CD4-positive, CD25-positive, alpha-beta regulatory T cell (primary cell): Measurements from ENCODE around the gene CD4. TPM values are rescaled to one million over a fixed set of nuclear protein-coding genes. Genes with fewer than 3 reads are reported as not detected.

Source experiments
- ATAC-seq, 2 donors: fragments of 150-1000 bp; cut with Tn5 transposase; one replicate each; pipeline ENCODE4 v1.10.0; 2021; ENCODE audit warnings: low read depth in 2 of 2, moderate number of reproducible peaks in 2 of 2, moderate library complexity in 1 of 2
- DNase-seq, 3 donors: peaks; one replicate each; pipeline versions ENCODE4 v3.0.0 to v3.0.0-alpha.2; 2012 to 2022; ENCODE audit warnings: mixed read lengths in 1 of 3
- H3K27ac ChIP-seq: one replicate; pipeline ENCODE4 v1.7.0; 2013; ENCODE audit warnings: mild to moderate bottlenecking, low read length; ENCODE audit not compliant: insufficient read depth, poor library complexity, severe bottlenecking
- H3K27me3 ChIP-seq: one replicate; pipeline ENCODE4 v1.7.0; 2013; ENCODE audit warnings: low read length; ENCODE audit not compliant: control insufficient read depth, insufficient read depth
- H3K36me3 ChIP-seq: one replicate; pipeline ENCODE4 v1.7.0; 2013; ENCODE audit warnings: mild to moderate bottlenecking, low read length, moderate library complexity; ENCODE audit not compliant: control insufficient read depth, insufficient read depth
- H3K4me1 ChIP-seq: 2 replicates; pipeline ENCODE4 v1.7.0; 2013; ENCODE audit warnings: mild to moderate bottlenecking, low read length; ENCODE audit not compliant: insufficient read depth, control insufficient read depth, poor library complexity, severe bottlenecking
- H3K4me3 ChIP-seq: one replicate; pipeline ENCODE4 v1.7.0; 2013; ENCODE audit warnings: low read depth, mild to moderate bottlenecking, low read length, moderate library complexity
- H3K9me3 ChIP-seq, 2 experiments: 1 replicate in 1 of 2; 2 replicates in 1 of 2; pipeline ENCODE4 v1.7.0; 2013; ENCODE audit warnings: low read length in 2 of 2, mild to moderate bottlenecking in 1 of 2, moderate library complexity in 1 of 2; ENCODE audit not compliant: control insufficient read depth in 2 of 2
- H3K27ac Mint-ChIP-seq, 3 donors: one replicate each; pipeline ENCODE4 v1.8.0; 2020 to 2022; ENCODE audit warnings: mild to moderate bottlenecking in 3 of 3, mixed read lengths in 3 of 3, moderate library complexity in 2 of 3
- H3K27me3 Mint-ChIP-seq: one replicate; pipeline ENCODE4 v1.8.0; 2022; ENCODE audit warnings: mild to moderate bottlenecking, mixed read lengths
- H3K36me3 Mint-ChIP-seq: one replicate; pipeline ENCODE4 v1.8.0; 2020; ENCODE audit warnings: mixed read lengths
- H3K4me1 Mint-ChIP-seq, 4 donors: one replicate each; pipeline ENCODE4 v1.8.0; 2020 to 2022; ENCODE audit warnings: mixed read lengths in 4 of 4, mild to moderate bottlenecking in 1 of 4
- H3K4me3 Mint-ChIP-seq, 4 donors: one replicate each; pipeline ENCODE4 v1.8.0; 2020 to 2022; ENCODE audit warnings: mild to moderate bottlenecking in 4 of 4, mixed read lengths in 4 of 4, moderate library complexity in 3 of 4
- H3K9me3 Mint-ChIP-seq, 7 donors: one replicate each; pipeline ENCODE4 v1.8.0; 2020 to 2022; ENCODE audit warnings: mixed read lengths in 7 of 7, mild to moderate bottlenecking in 3 of 7, moderate library complexity in 2 of 7
- polyA plus RNA-seq, 4 donors: library from polyadenylated mRNA; unstranded; fragments of 300-500 nt; fragmentation: Illumina TruSeq; gene quantifications; one replicate each; pipeline ENCODE4 v1.2.3, GENCODE V29; 2021
- total RNA-seq: library from RNA; stranded (reverse); gene quantifications from one replicate; pipeline ENCODE4 v1.2.3, GENCODE V29; 2022

The CD4 gene
- total and polyA plus RNA-seq, 5 donors from 2014 or later: 224 to 330 (median 321) TPM

DNA sequence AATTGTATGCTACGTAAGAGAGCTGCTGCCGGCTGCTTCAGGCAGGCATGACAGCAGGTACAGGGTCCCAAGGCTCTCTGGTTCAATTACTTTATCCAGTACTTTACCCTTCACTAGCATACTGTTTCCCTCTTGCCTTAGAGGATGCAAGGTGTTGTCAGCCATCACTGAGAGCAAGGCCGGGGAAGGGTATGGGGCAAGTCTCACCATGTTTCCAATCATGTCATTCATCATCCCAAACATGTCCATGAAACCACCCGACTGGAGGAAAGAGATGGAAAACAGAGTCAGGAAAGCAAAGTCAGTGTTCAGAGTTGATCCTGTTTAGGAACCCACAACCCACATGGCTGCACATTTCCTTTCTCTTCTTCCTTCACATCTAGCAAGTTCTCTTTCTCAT is 38.8 kb upstream of the CD4 start:
- Histone ChIP-seq H3K9me3 (no peaks in the 10 kb centered on the region), H3K27ac (no peak overlapping the region), H3K4me3 (no peak overlapping the region), H3K27me3 (no peaks in the 10 kb centered on the region), H3K36me3 (peaks cover 37% of the 10 kb centered on the region), H3K4me1 (peaks cover 22% of the 10 kb centered on the region)
- peak overlapping the region in 3 of 4 donors; percentile 25 to 57 (median 52) for H3K4me3 Mint-ChIP-seq
- no peaks in the 10 kb centered on the region for H3K9me3 Mint-ChIP-seq
- peak overlapping the region in 1 of 3 donors; percentile 98 for H3K27ac Mint-ChIP-seq
- ATAC-seq: no peak
- peaks cover 0 to 34% (median 11%) of the 10 kb centered on the region in 4 donors for H3K4me1 Mint-ChIP-seq
- no peak for DNase-seq
- peaks cover 11% of the 10 kb centered on the region for H3K27me3 Mint-ChIP-seq
- H3K36me3 Mint-ChIP-seq: peaks cover 24% of the 10 kb centered on the region

- H3K4me1 Mint-ChIP-seq: peaks cover 0 to 29% (median 11%) of the 10 kb centered on the region in 4 donors
- H3K4me3 Mint-ChIP-seq: peak overlapping the region; percentile 95 to 100 (median 98)
- peaks cover 24% of the 10 kb centered on the region for H3K36me3 Mint-ChIP-seq
- Histone ChIP-seq H3K27me3 (no peaks in the 10 kb centered on the region), H3K27ac (peak overlapping the region; percentile 95), H3K4me3 (peak overlapping the region; percentile 69), H3K4me1 (peaks cover 22% of the 10 kb centered on the region), H3K9me3 (no peaks in the 10 kb centered on the region), H3K36me3 (peaks cover 37% of the 10 kb centered on the region)
- no peaks in the 10 kb centered on the region for H3K9me3 Mint-ChIP-seq
- ATAC-seq: no peak
- H3K27me3 Mint-ChIP-seq: peaks cover 11% of the 10 kb centered on the region
- DNase-seq: no peak
- peak overlapping the region; percentile 85 to 98 (median 87) for H3K27ac Mint-ChIP-seq
Observed at GRCh38 chr12:6751767-6752166, 37.6 kb upstream of the CD4 start.

DNA sequence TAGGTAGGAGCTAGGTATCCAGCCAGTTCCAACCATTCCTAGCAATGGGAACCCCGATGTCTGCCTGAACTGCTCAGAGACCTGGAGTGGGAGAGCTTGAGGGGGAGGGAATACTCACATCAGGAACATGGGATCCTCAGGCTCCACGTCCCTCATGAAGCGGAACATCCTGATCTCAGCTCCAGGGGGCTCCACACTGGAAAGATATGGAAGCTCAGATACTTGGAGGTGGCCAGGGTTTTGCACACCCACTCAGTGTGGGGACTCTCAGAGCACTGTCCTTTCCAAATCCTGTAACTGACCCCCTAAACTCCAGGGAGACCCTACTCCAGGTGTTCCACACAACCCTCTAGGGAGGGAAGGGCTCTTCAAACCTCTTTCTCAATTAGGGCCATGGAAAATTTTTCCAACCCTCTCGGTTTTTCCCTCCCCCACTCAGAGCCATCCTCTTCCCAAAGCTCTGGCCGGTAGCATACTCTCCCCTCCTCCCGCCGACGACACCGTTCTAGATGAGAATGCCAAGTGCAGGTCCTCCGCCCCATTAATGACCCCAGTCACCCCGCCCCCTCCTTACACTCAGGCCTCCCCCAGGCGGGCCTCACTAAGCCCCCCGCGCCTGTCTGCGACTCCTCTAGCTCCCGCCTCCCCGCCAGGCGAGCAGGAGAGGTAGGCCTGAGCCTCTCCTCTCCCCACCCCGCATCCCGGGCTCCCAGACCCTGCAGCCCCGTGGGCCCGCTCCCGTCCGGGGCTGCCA is 37.0 kb upstream of the CD4 start:
- peak overlapping the region; percentile 95 for H3K27ac ChIP-seq
- peak in 1 of 3 donors; percentile 34 for DNase-seq
- H3K27ac Mint-ChIP-seq: peak overlapping the region; percentile 87 to 98 (median 98)
- peaks cover 36% of the 10 kb centered on the region for H3K36me3 ChIP-seq
- ATAC-seq: no peak
- H3K27me3 Mint-ChIP-seq: peaks cover 11% of the 10 kb centered on the region
- peaks cover 0 to 29% (median 11%) of the 10 kb centered on the region in 4 donors for H3K4me1 Mint-ChIP-seq
- no peaks in the 10 kb centered on the region for H3K9me3 Mint-ChIP-seq
- H3K4me3 ChIP-seq: peak overlapping the region; percentile 69
- H3K4me3 Mint-ChIP-seq: peak overlapping the region; percentile 95 to 100 (median 98)
- H3K36me3 Mint-ChIP-seq: peaks cover 20% of the 10 kb centered on the region
- no peaks in the 10 kb centered on the region for H3K9me3 ChIP-seq
- peaks cover 22% of the 10 kb centered on the region for H3K4me1 ChIP-seq
- H3K27me3 ChIP-seq: no peaks in the 10 kb centered on the region

GRCh38 chr12:6752921-6753771 is 36.2 kb upstream of the CD4 start, which contains the start of gene MLF2:
TSS of gene MLF2 (minus strand) at chr12:6753141. CDS start at chr12:6752334, 807 bp downstream.
- Histone ChIP-seq H3K36me3 (peaks cover 28% of the 10 kb centered on the region), H3K9me3 (no peaks in the 10 kb centered on the region), H3K27me3 (no peaks in the 10 kb centered on the region), H3K27ac (peak within 1 kb of the TSS; percentile 95), H3K4me3 (peak within 1 kb of the TSS; percentile 81), H3K4me1 (peaks cover 22% of the 10 kb centered on the region)
- peak; percentile 95 to 97 for ATAC-seq
- H3K27ac Mint-ChIP-seq: peak within 1 kb of the TSS; percentile 98
- peak within 1 kb of the TSS; percentile 95 to 100 (median 98) for H3K4me3 Mint-ChIP-seq
- peaks cover 12% of the 10 kb centered on the region for H3K36me3 Mint-ChIP-seq
- H3K9me3 Mint-ChIP-seq: no peaks in the 10 kb centered on the region
- peaks cover 0 to 26% (median 9%) of the 10 kb centered on the region in 4 donors for H3K4me1 Mint-ChIP-seq
- peaks cover 11% of the 10 kb centered on the region for H3K27me3 Mint-ChIP-seq
- peak; percentile 94 to 98 (median 96) for DNase-seq

- Mint-ChIP-seq H3K27me3 (peaks cover 14% of the 10 kb centered on the region), H3K9me3 (peaks cover 0 to 2% (median 0%) of the 10 kb centered on the region in 7 donors), H3K36me3 (peaks cover 8% of the 10 kb centered on the region), H3K27ac (peak overlapping the region; percentile 98), H3K4me1 (peaks cover 0 to 26% (median 9%) of the 10 kb centered on the region in 4 donors), H3K4me3 (peak overlapping the region; percentile 95 to 100 (median 98))
- no peak for ATAC-seq
- H3K36me3 ChIP-seq: peaks cover 21% of the 10 kb centered on the region
- H3K4me3 ChIP-seq: peak overlapping the region; percentile 81
- peak overlapping the region; percentile 95 for H3K27ac ChIP-seq
- no peaks in the 10 kb centered on the region for H3K9me3 ChIP-seq
- H3K27me3 ChIP-seq: no peaks in the 10 kb centered on the region
- DNase-seq: no peak
- H3K4me1 ChIP-seq: peaks cover 22% of the 10 kb centered on the region
Observed at GRCh38 chr12:6753772-6754356, 35.5 kb upstream of the CD4 start.

- Mint-ChIP-seq H3K27ac (peak overlapping the region in 1 of 3 donors; percentile 21), H3K9me3 (peaks cover 0 to 3% (median 0%) of the 10 kb centered on the region in 7 donors), H3K4me1 (peaks cover 0 to 26% (median 9%) of the 10 kb centered on the region in 4 donors), H3K4me3 (peak overlapping the region; percentile 15 to 83 (median 71)), H3K27me3 (peaks cover 15% of the 10 kb centered on the region), H3K36me3 (peaks cover 4% of the 10 kb centered on the region)
- Histone ChIP-seq H3K27me3 (no peaks in the 10 kb centered on the region), H3K4me1 (peaks cover 22% of the 10 kb centered on the region), H3K36me3 (peaks cover 17% of the 10 kb centered on the region), H3K27ac (no peak overlapping the region), H3K4me3 (no peak overlapping the region), H3K9me3 (no peaks in the 10 kb centered on the region)
- no peak for DNase-seq
- ATAC-seq: no peak
Observed at GRCh38 chr12:6754411-6754810, 34.9 kb upstream of the CD4 start.

DNA sequence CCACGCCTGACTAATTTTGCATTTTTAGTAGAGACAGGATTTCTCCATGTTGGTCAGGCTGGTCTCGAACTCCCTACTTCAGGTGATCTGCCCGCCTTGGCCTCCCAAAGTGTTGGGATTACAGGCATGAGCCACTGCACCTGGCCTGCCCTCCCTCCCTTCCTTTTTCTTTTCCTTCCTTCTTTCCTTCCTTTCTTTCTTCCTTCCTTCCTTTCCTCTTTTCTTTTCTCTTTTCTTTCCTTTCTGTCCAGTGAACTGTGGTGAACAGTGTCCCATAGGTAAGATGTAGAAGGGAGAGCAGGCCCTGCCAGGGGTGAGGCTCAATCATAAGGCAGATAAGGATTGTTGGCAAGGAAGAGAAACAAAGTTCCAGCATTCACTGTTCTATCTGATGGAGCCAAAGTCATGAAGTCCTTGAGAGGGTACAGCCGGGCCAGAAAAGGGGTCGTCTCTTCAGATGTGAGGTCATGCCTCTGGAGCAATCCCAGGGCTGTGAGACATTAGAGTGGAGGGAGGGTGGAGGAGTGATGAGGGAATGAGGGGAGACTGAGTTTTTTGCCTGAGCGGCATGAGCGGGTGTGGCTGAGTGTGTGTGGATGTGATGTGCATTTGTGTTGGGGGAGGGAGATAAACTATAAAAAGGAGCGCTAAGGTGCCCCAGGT is 32.2 kb upstream of the CD4 start:
- Histone ChIP-seq H3K4me3 (no peak overlapping the region), H3K4me1 (peaks cover 15% of the 10 kb centered on the region), H3K9me3 (no peaks in the 10 kb centered on the region), H3K36me3 (no peaks in the 10 kb centered on the region), H3K27ac (no peak overlapping the region), H3K27me3 (no peaks in the 10 kb centered on the region)
- Mint-ChIP-seq H3K36me3 (no peaks in the 10 kb centered on the region), H3K27ac (no peak overlapping the region), H3K4me1 (peaks cover under 1 to 12% (median 6%) of the 10 kb centered on the region in 4 donors), H3K4me3 (peak overlapping the region in 2 of 4 donors; percentile 29 to 31), H3K9me3 (peaks cover 0 to 5% (median 0%) of the 10 kb centered on the region in 7 donors), H3K27me3 (peaks cover 19% of the 10 kb centered on the region)
- ATAC-seq (no peak), DNase-seq (no peak)
